Mesendoderm (in vitro differentiated cells): Measurements from ENCODE around the gene CD300LF.

Experiments used
- DNase-seq: peaks from one replicate; pipeline ENCODE4 v3.0.0; 2013
- H2AK5ac ChIP-seq: 2 replicates; pipeline ENCODE4 v1.6.1; 2013; ENCODE audit warnings: low read length, inconsistent platforms
- H2BK120ac ChIP-seq: 2 replicates; pipeline ENCODE4 v1.6.1; 2013; ENCODE audit warnings: low read depth, mild to moderate bottlenecking, low read length, moderate library complexity, mixed read lengths
- H2BK15ac ChIP-seq: replicated peaks from 2 replicates; pipeline ENCODE4 v1.6.1; 2013; ENCODE audit warnings: low read depth, mild to moderate bottlenecking, moderate library complexity
- H2BK5ac ChIP-seq: 2 replicates; pipeline ENCODE4 v1.6.1; 2013; ENCODE audit warnings: low read length, inconsistent platforms
- H3K18ac ChIP-seq: 2 replicates; pipeline ENCODE4 v1.6.1; 2013; ENCODE audit warnings: mild to moderate bottlenecking, low read length, mixed read lengths
- H3K23ac ChIP-seq: one replicate; pipeline ENCODE4 v1.6.1; 2013; ENCODE audit warnings: low read length
- H3K27ac ChIP-seq: 2 replicates; pipeline ENCODE4 v1.5.1; 2013; ENCODE audit warnings: low read depth, mild to moderate bottlenecking, inconsistent platforms, low read length, moderate library complexity
- H3K27me3 ChIP-seq: 2 replicates; pipeline ENCODE4 v1.6.1; 2013; ENCODE audit warnings: low read length, control low read depth, mild to moderate bottlenecking, inconsistent platforms; ENCODE audit not compliant: insufficient read depth, poor library complexity
- H3K36me3 ChIP-seq: 2 replicates; pipeline ENCODE4 v1.6.1; 2013; ENCODE audit warnings: low read length, inconsistent platforms; ENCODE audit not compliant: control insufficient read depth, insufficient read depth
- H3K4ac ChIP-seq: one replicate; pipeline ENCODE4 v1.6.1; 2013; ENCODE audit warnings: low read depth, mild to moderate bottlenecking, low read length, moderate library complexity
- H3K4me1 ChIP-seq: 2 replicates; pipeline ENCODE4 v1.6.1; 2013; ENCODE audit warnings: low read depth, low read length, inconsistent platforms; ENCODE audit not compliant: control insufficient read depth
- H3K4me2 ChIP-seq: 2 replicates; pipeline ENCODE4 v1.6.1; 2013; ENCODE audit warnings: low read length
- H3K4me3 ChIP-seq: 2 replicates; pipeline ENCODE4 v1.5.1; 2013; ENCODE audit warnings: mild to moderate bottlenecking, low read length
- H3K56ac ChIP-seq: one replicate; pipeline ENCODE4 v1.6.1; 2013; ENCODE audit warnings: low read length
- H3K79me1 ChIP-seq: 2 replicates; pipeline ENCODE4 v1.6.1; 2013; ENCODE audit warnings: low read length, inconsistent platforms
- H3K79me2 ChIP-seq: 2 replicates; pipeline ENCODE4 v1.6.1; 2013; ENCODE audit warnings: mild to moderate bottlenecking, low read length; ENCODE audit not compliant: control insufficient read depth, insufficient read depth
- H3K9ac ChIP-seq: 2 replicates; pipeline ENCODE4 v1.6.1; 2013; ENCODE audit warnings: low read length, inconsistent platforms
- H4K5ac ChIP-seq: one replicate; pipeline ENCODE4 v1.6.1; 2013; ENCODE audit warnings: low read length
- H4K8ac ChIP-seq: one replicate; pipeline ENCODE4 v1.6.1; 2013; ENCODE audit warnings: low read depth, mild to moderate bottlenecking, control low read depth, low read length, moderate library complexity
- WGBS: extraction: QIAGEN DNeasy Blood & Tissue Kit; methylation state at CpG from one replicate; pipeline ENCODE4 v1.1.7; 2013; ENCODE audit warnings: low lambda C conversion rate, missing lambda C conversion rate; ENCODE audit not compliant: insufficient coverage; ENCODE audit errors: extremely low coverage; 5-methylcytosine and 5-hydroxymethylcytosine counted together

CD300LF gene

GRCh38 chr17:74759243-74759801 is 46.6 kb upstream of the CD300LF start:
- DNase-seq = no peak
- peaks cover 52% of the 10 kb centered on the region for H3K79me1 ChIP-seq
- no peak overlapping the region for H3K4ac ChIP-seq
- H3K79me2 ChIP-seq = peaks cover 60% of the 10 kb centered on the region
- no peak overlapping the region for H2AK5ac ChIP-seq
- H3K56ac ChIP-seq = peak overlapping the region; percentile 60
- H3K4me2 ChIP-seq = no peak overlapping the region
- no CpG with 5 or more reads among the region's 9 CpGs for WGBS
- H4K5ac ChIP-seq = no peak overlapping the region
- H2BK5ac ChIP-seq = no peak overlapping the region
- no peak overlapping the region for H2BK120ac ChIP-seq
- no peaks in the 10 kb centered on the region for H3K27me3 ChIP-seq
- peak overlapping the region; percentile 24 for H3K23ac ChIP-seq
- H3K4me3 ChIP-seq = no peak overlapping the region
- no peaks in the 10 kb centered on the region for H3K36me3 ChIP-seq
- H3K27ac ChIP-seq = peak overlapping the region; percentile 42
- peak overlapping the region; percentile 20 for H3K9ac ChIP-seq
- H3K18ac ChIP-seq = no peak overlapping the region
- H2BK15ac ChIP-seq = no peak overlapping the region
- peaks cover 19% of the 10 kb centered on the region for H3K4me1 ChIP-seq
- H4K8ac ChIP-seq = no peak overlapping the region

GRCh38 chr17:74758848-74759168 is 46.1 kb upstream of the CD300LF start:
- Histone ChIP-seq H3K79me1 (peaks cover 52% of the 10 kb centered on the region), H3K36me3 (no peaks in the 10 kb centered on the region), H3K27me3 (no peaks in the 10 kb centered on the region), H3K79me2 (peaks cover 60% of the 10 kb centered on the region), H3K9ac (no peak overlapping the region), H3K4me1 (peaks cover 19% of the 10 kb centered on the region), H3K23ac (peak overlapping the region; percentile 24), H3K18ac (no peak overlapping the region), H3K4me3 (no peak overlapping the region), H4K5ac (no peak overlapping the region), H3K4ac (no peak overlapping the region), H3K56ac (peak overlapping the region; percentile 60), H2AK5ac (no peak overlapping the region), H3K4me2 (no peak overlapping the region), H3K27ac (no peak overlapping the region), H2BK120ac (no peak overlapping the region), H4K8ac (no peak overlapping the region), H2BK15ac (no peak overlapping the region), H2BK5ac (no peak overlapping the region)
- DNase-seq = no peak
- no CpG with 5 or more reads among the region's 2 CpGs for WGBS

GRCh38 chr17:74757931-74758847 is 45.5 kb upstream of the CD300LF start:
- Histone ChIP-seq H3K79me2 (peaks cover 61% of the 10 kb centered on the region), H4K8ac (no peak overlapping the region), H3K9ac (no peak overlapping the region), H2AK5ac (no peak overlapping the region), H3K4me2 (no peak overlapping the region), H3K4me1 (peaks cover 19% of the 10 kb centered on the region), H2BK15ac (no peak overlapping the region), H3K27ac (no peak overlapping the region), H2BK5ac (no peak overlapping the region), H3K18ac (no peak overlapping the region), H3K23ac (no peak overlapping the region), H2BK120ac (no peak overlapping the region), H3K36me3 (no peaks in the 10 kb centered on the region), H4K5ac (no peak overlapping the region), H3K79me1 (peaks cover 51% of the 10 kb centered on the region), H3K4ac (no peak overlapping the region), H3K56ac (peak overlapping the region; percentile 34), H3K27me3 (no peaks in the 10 kb centered on the region), H3K4me3 (no peak overlapping the region)
- DNase-seq = no peak
- no CpG with 5 or more reads among the region's 26 CpGs for WGBS

- Histone ChIP-seq H4K5ac (no peak overlapping the region), H3K23ac (peak overlapping the region; percentile 24), H2BK5ac (no peak overlapping the region), H3K56ac (peak overlapping the region; percentile 49), H4K8ac (no peak overlapping the region), H3K4me3 (no peak overlapping the region), H2BK15ac (no peak overlapping the region), H2BK120ac (no peak overlapping the region), H2AK5ac (no peak overlapping the region), H3K4me1 (peaks cover 19% of the 10 kb centered on the region), H3K4ac (no peak overlapping the region), H3K4me2 (no peak overlapping the region), H3K79me1 (peaks cover 52% of the 10 kb centered on the region), H3K27me3 (no peaks in the 10 kb centered on the region), H3K36me3 (no peaks in the 10 kb centered on the region), H3K9ac (no peak overlapping the region), H3K79me2 (peaks cover 66% of the 10 kb centered on the region), H3K18ac (no peak overlapping the region), H3K27ac (no peak overlapping the region)
- no peak for DNase-seq
- no CpG with 5 or more reads among the region's 3 CpGs for WGBS
Measured at GRCh38 chr17:74757502-74757901, 44.8 kb upstream of the CD300LF start.

- Histone ChIP-seq H3K4me1 (peaks cover 20% of the 10 kb centered on the region), H2BK5ac (no peak overlapping the region)
- no CpG with 5 or more reads among the region's 3 CpGs for WGBS
Measured at GRCh38 chr17:74756891-74757290, 44.2 kb upstream of the CD300LF start.

More at GRCh38 chr17:74756891-74757290, 44.2 kb upstream of the CD300LF start:
- peak overlapping the region; percentile 22 for H3K56ac ChIP-seq
- H3K23ac ChIP-seq = no peak overlapping the region
- H2BK120ac ChIP-seq = no peak overlapping the region
- H3K79me1 ChIP-seq = peaks cover 51% of the 10 kb centered on the region
- no peak overlapping the region for H3K4me3 ChIP-seq
- H3K4ac ChIP-seq = no peak overlapping the region
- no peak overlapping the region for H2AK5ac ChIP-seq
- no peak overlapping the region for H3K27ac ChIP-seq
- no peak overlapping the region for H3K9ac ChIP-seq
- H3K79me2 ChIP-seq = peaks cover 71% of the 10 kb centered on the region
- no peak overlapping the region for H3K4me2 ChIP-seq
- H4K8ac ChIP-seq = no peak overlapping the region
- no peaks in the 10 kb centered on the region for H3K36me3 ChIP-seq
- no peak overlapping the region for H4K5ac ChIP-seq
- no peaks in the 10 kb centered on the region for H3K27me3 ChIP-seq
- no peak overlapping the region for H3K18ac ChIP-seq
- H2BK15ac ChIP-seq = no peak overlapping the region
- no peak for DNase-seq
